H1 (cell line): ENCODE data around the gene CPM. TPM values are rescaled to one million over a fixed set of nuclear protein-coding genes. Genes with fewer than 3 reads are reported as not detected.

Experiments used
- CTCF ChIA-PET: fragments of 300-600 bp; sonication (Branson Sonifier 250); formaldehyde crosslinking; loops from one replicate; lab custom pipeline; 2021; ENCODE audit not compliant: partially characterized antibody; lab: Charles Lee
- POLR2A ChIA-PET: fragments of 300-600 bp; sonication (Branson Sonifier 250); formaldehyde crosslinking; loops from one replicate; lab custom pipeline; 2021; ENCODE audit warnings: inconsistent platforms; ENCODE audit not compliant: partially characterized antibody; lab: Charles Lee
- DNase-seq, 2 experiments: peaks; one replicate each; pipeline versions ENCODE4 v3.0.0 to v3.0.0-alpha.2; 2010 to 2022; ENCODE audit warnings: low spot score in 2 of 2, low read depth in 1 of 2, mixed read lengths in 1 of 2
- FAIRE-seq: peaks from 2 replicates; lab custom pipeline; 2011; peaks lifted over from hg19 to GRCh38; lab: Jason Lieb, UNC
- H2AFZ ChIP-seq: 2 replicates; pipeline ENCODE4 v1.8.1; 2012; ENCODE audit warnings: low read length, inconsistent platforms
- H2AK5ac ChIP-seq: 2 replicates; pipeline ENCODE4 v1.6.1; 2013; ENCODE audit warnings: low read depth, low read length
- H2BK120ac ChIP-seq: replicated peaks from 2 replicates; pipeline ENCODE3; 2013; ENCODE audit warnings: low read depth, low read length, inconsistent platforms
- H2BK12ac ChIP-seq: 2 replicates; pipeline ENCODE4 v1.6.1; 2013; ENCODE audit warnings: low read depth, low read length
- H2BK15ac ChIP-seq: 2 replicates; pipeline ENCODE4 v1.6.1; 2013; ENCODE audit warnings: low read length
- H2BK20ac ChIP-seq: 2 replicates; pipeline ENCODE4 v1.6.1; 2013; ENCODE audit warnings: low read length
- H2BK5ac ChIP-seq: 2 replicates; pipeline ENCODE4 v1.6.1; 2013; ENCODE audit warnings: low read depth, low read length
- H3K14ac ChIP-seq: 2 replicates; pipeline ENCODE4 v1.6.1; 2013; ENCODE audit warnings: inconsistent platforms; ENCODE audit not compliant: insufficient read length
- H3K18ac ChIP-seq: 2 replicates; pipeline ENCODE4 v1.6.1; 2013; ENCODE audit warnings: low read length; ENCODE audit errors: extremely low read depth
- H3K23ac ChIP-seq: 2 replicates; pipeline ENCODE4 v1.6.1; 2013; ENCODE audit warnings: inconsistent platforms; ENCODE audit not compliant: insufficient read length
- H3K23me2 ChIP-seq: 2 replicates; pipeline ENCODE4 v1.6.1; 2013; ENCODE audit warnings: low read depth, low read length
- H3K27ac ChIP-seq: 2 replicates; pipeline ENCODE4 v1.6.1; 2011; ENCODE audit warnings: low read depth, low read length, inconsistent platforms
- H3K27me3 ChIP-seq, 4 experiments: replicated peaks in 1 of 4; 1 replicate in 1 of 4; 2 replicates in 3 of 4; pipeline versions ENCODE4 v1.6.1 to v1.8.1; 2011 to 2013; ENCODE audit warnings: low read length in 3 of 4, mild to moderate bottlenecking in 3 of 4, inconsistent platforms in 2 of 4, mixed read lengths in 2 of 4, moderate library complexity in 1 of 4; ENCODE audit not compliant: control insufficient read depth in 3 of 4, insufficient read depth in 3 of 4; ENCODE audit errors: extremely low read depth in 1 of 4
- H3K36me3 ChIP-seq, 4 experiments: 2 replicates each; pipeline versions ENCODE4 v1.6.1 to v1.8.1; 2011 to 2013; ENCODE audit warnings: mild to moderate bottlenecking in 4 of 4, low read length in 3 of 4, moderate library complexity in 2 of 4, control low read depth in 1 of 4, inconsistent platforms in 1 of 4; ENCODE audit not compliant: insufficient read depth in 4 of 4, control insufficient read depth in 2 of 4
- H3K4ac ChIP-seq: replicated peaks from 2 replicates; pipeline ENCODE3; 2013; ENCODE audit warnings: low read length, low read depth, mixed read lengths, inconsistent platforms; ENCODE audit not compliant: insufficient read length
- H3K4me1 ChIP-seq, 4 experiments: replicated peaks in 1 of 4; 1 replicate in 1 of 4; 2 replicates in 3 of 4; pipeline versions ENCODE4 v1.6.1 to v1.8.1; 2011 to 2013; ENCODE audit warnings: low read length in 3 of 4, inconsistent platforms in 2 of 4, mixed read lengths in 1 of 4; ENCODE audit not compliant: insufficient read depth in 4 of 4, control insufficient read depth in 3 of 4
- H3K4me2 ChIP-seq, 2 experiments: 2 replicates each; pipeline versions ENCODE4 v1.6.1 to v1.8.1; 2011 to 2013; ENCODE audit warnings: low read depth in 2 of 2, low read length in 2 of 2, control low read depth in 1 of 2, inconsistent platforms in 1 of 2, mild to moderate bottlenecking in 1 of 2; ENCODE audit not compliant: insufficient read depth in 1 of 2
- H3K4me3 ChIP-seq, 4 experiments: fragments of 200-600, 300-600 bp in 1 of 4; sonication (generic), shearing (Covaris generic), sonication (Bioruptor Twin) in 1 of 4; 2 replicates each; pipeline versions ENCODE4 v1.5.1 to v1.8.1; 2011 to 2016; ENCODE audit warnings: low read length in 4 of 4, low read depth in 3 of 4, control low read depth in 2 of 4, inconsistent platforms in 2 of 4, mild to moderate bottlenecking in 2 of 4, mixed read lengths in 1 of 4, moderate library complexity in 1 of 4; ENCODE audit not compliant: insufficient read depth in 2 of 4; ENCODE audit errors: extremely low read depth in 1 of 4
- H3K56ac ChIP-seq: replicated peaks from 2 replicates; pipeline ENCODE3; 2013; ENCODE audit warnings: low read depth, mild to moderate bottlenecking, mixed read lengths, low read length, inconsistent platforms; ENCODE audit not compliant: insufficient read length
- H3K79me1 ChIP-seq: 2 replicates; pipeline ENCODE4 v1.6.1; 2013; ENCODE audit warnings: low read depth, low read length, control low read depth
- H3K79me2 ChIP-seq, 2 experiments: 2 replicates each; pipeline versions ENCODE4 v1.6.1 to v1.8.1; 2012 to 2013; ENCODE audit warnings: low read length in 2 of 2, mild to moderate bottlenecking in 2 of 2, inconsistent platforms in 1 of 2; ENCODE audit not compliant: insufficient read depth in 2 of 2, control insufficient read depth in 1 of 2
- H3K9ac ChIP-seq, 4 experiments: replicated peaks in 1 of 4; 1 replicate in 1 of 4; 2 replicates in 3 of 4; pipeline versions ENCODE4 v1.6.1 to v1.8.1; 2011 to 2013; ENCODE audit warnings: low read depth in 3 of 4, low read length in 3 of 4, control low read depth in 2 of 4, mild to moderate bottlenecking in 2 of 4, moderate library complexity in 2 of 4, inconsistent platforms in 1 of 4; ENCODE audit errors: extremely low read depth in 1 of 4
- H3K9me3 ChIP-seq, 2 experiments: 2 replicates each; pipeline versions ENCODE4 v1.6.1 to v1.8.1; 2012 to 2013; ENCODE audit warnings: mild to moderate bottlenecking in 2 of 2, moderate library complexity in 2 of 2, control low read depth in 1 of 2, inconsistent platforms in 1 of 2, low read depth in 1 of 2, low read length in 1 of 2, mixed read lengths in 1 of 2; ENCODE audit not compliant: insufficient read depth in 2 of 2
- H4K20me1 ChIP-seq, 2 experiments: replicated peaks in 1 of 2; 2 replicates each; pipeline versions ENCODE3 to v1.8.1; 2011 to 2013; ENCODE audit warnings: inconsistent platforms in 2 of 2, low read length in 2 of 2, mild to moderate bottlenecking in 1 of 2; ENCODE audit not compliant: insufficient read depth in 2 of 2, control insufficient read depth in 1 of 2
- H4K5ac ChIP-seq: 2 replicates; pipeline ENCODE4 v1.6.1; 2013; ENCODE audit warnings: low read length, low read depth, mixed read lengths, inconsistent platforms; ENCODE audit not compliant: insufficient read length
- H4K8ac ChIP-seq: 2 replicates; pipeline ENCODE4 v1.8.0; 2013; ENCODE audit warnings: mild to moderate bottlenecking, moderate library complexity, low read length, inconsistent platforms; ENCODE audit not compliant: insufficient read depth; ENCODE audit errors: extremely low read depth
- H4K91ac ChIP-seq: replicated peaks from 2 replicates; pipeline ENCODE3; 2013; ENCODE audit warnings: low read length, mixed read lengths, inconsistent platforms; ENCODE audit not compliant: insufficient read length
- ASH2L ChIP-seq: fragments of 200-600, 300-600 bp; sonication (generic); IDR thresholded peaks from one replicate; pipeline ENCODE4 v1.7.1; 2017; ENCODE audit warnings: low read length
- CBX8 ChIP-seq: fragments of 300-800, 300-1000 bp; sonication (generic); IDR thresholded peaks from 2 replicates; pipeline ENCODE4 v1.7.1; 2016; ENCODE audit warnings: low read depth, low read length, borderline replicate concordance
- EGR1 ChIP-seq: IDR thresholded peaks from 2 replicates; pipeline ENCODE4 v1.6.1; 2011; ENCODE audit warnings: low read depth, low read length, borderline replicate concordance
- FOSL1 ChIP-seq: IDR thresholded peaks from 2 replicates; pipeline ENCODE4 v1.6.1; 2011; ENCODE audit warnings: mild to moderate bottlenecking, low read depth, low read length, moderate library complexity; ENCODE audit not compliant: insufficient read depth
- GABPA ChIP-seq: IDR thresholded peaks from 2 replicates; pipeline ENCODE4 v1.6.1; 2011; ENCODE audit warnings: mild to moderate bottlenecking, low read length, moderate library complexity, borderline replicate concordance; ENCODE audit not compliant: insufficient read depth
- HDAC6 ChIP-seq: IDR thresholded peaks from one replicate; pipeline ENCODE4 v1.7.1; 2012; ENCODE audit warnings: low read depth, mild to moderate bottlenecking, inconsistent platforms, low read length, moderate library complexity
- KDM1A ChIP-seq: fragments of 200-600, 300-600 bp; sonication (generic); IDR thresholded peaks from 2 replicates; pipeline ENCODE4 v1.7.1; 2016; ENCODE audit warnings: mild to moderate bottlenecking, low read length, borderline replicate concordance
- KDM5A ChIP-seq: fragments of 200-600 bp; IDR thresholded peaks from 2 replicates; pipeline ENCODE4 v1.7.1; 2012; ENCODE audit warnings: mild to moderate bottlenecking, low read length, inconsistent platforms, mixed read lengths
- PHF8 ChIP-seq: fragments of 200-600 bp; sonication (generic); conservative IDR thresholded peaks from 2 replicates; pipeline ENCODE4 v1.7.1; 2012; ENCODE audit warnings: low read depth, mild to moderate bottlenecking, inconsistent platforms, low read length, moderate library complexity
- POU5F1 ChIP-seq: IDR thresholded peaks from 2 replicates; pipeline ENCODE4 v1.6.1; 2011; ENCODE audit warnings: low read depth, mild to moderate bottlenecking, low read length, moderate library complexity
- SIN3A ChIP-seq, 2 experiments: IDR thresholded peaks in 1 of 2; conservative IDR thresholded peaks in 1 of 2; 2 replicates each; pipeline ENCODE4 v1.6.1; 2011 to 2012; ENCODE audit warnings: low read length in 2 of 2, improper control_type of control experiment in 1 of 2, low read depth in 1 of 2, mild to moderate bottlenecking in 1 of 2
- SRF ChIP-seq: IDR thresholded peaks from 2 replicates; pipeline ENCODE4 v1.6.1; 2011; ENCODE audit warnings: mild to moderate bottlenecking, low read depth, low read length, moderate library complexity
- TCF12 ChIP-seq: IDR thresholded peaks from 2 replicates; pipeline ENCODE4 v1.6.1; 2011; ENCODE audit warnings: low read depth, mild to moderate bottlenecking, low read length
- WGBS, 2 experiments: shearing (Covaris generic) in 1 of 2; methylation state at CpG; one replicate each; pipeline versions ENCODE4 v1.1.6 to v1.1.7; 2013 to 2015; ENCODE audit warnings: low lambda C conversion rate in 2 of 2, mixed read lengths in 2 of 2, inconsistent platforms in 1 of 2, low coverage in 1 of 2, missing lambda C conversion rate in 1 of 2; ENCODE audit not compliant: insufficient replicate concordance in 2 of 2, insufficient coverage in 1 of 2, insufficient read length in 1 of 2; ENCODE audit errors: extremely low coverage in 1 of 2, missing lambda C conversion rate in 1 of 2; 5-methylcytosine and 5-hydroxymethylcytosine counted together
- polyA plus RNA-seq, 7 experiments: library from polyadenylated mRNA; depleted of rRNA in 3 of 7; stranded (reverse) in 5 of 7; unstranded in 2 of 7; fragments of >200 nt in 5 of 7; fragments of 200-250 nt in 2 of 7; gene quantifications; 1 replicate in 5 of 7; 2 replicates in 1 of 7; 4 replicates in 1 of 7; pipeline versions ENCODE4 v1.2.1 to v1.2.3, GENCODE V29; 2011 to 2013; ENCODE audit warnings: missing spikeins in 2 of 7, mixed read lengths in 2 of 7
- total RNA-seq: library from RNA; stranded (reverse); fragmentation: NEBNext Ultra II Directional; extraction: Animal tissue kit (Norgen Biotek cat#: 25700); gene quantifications from 2 replicates; pipeline ENCODE4 v1.2.1, GENCODE V29; 2021

The CPM gene
- total and polyA plus RNA-seq, 2 of the 8 experiments (the other 6 are each of a cell fraction or from before 2014, with no cell fraction given): 0.33 to 3.1 TPM

DNA sequence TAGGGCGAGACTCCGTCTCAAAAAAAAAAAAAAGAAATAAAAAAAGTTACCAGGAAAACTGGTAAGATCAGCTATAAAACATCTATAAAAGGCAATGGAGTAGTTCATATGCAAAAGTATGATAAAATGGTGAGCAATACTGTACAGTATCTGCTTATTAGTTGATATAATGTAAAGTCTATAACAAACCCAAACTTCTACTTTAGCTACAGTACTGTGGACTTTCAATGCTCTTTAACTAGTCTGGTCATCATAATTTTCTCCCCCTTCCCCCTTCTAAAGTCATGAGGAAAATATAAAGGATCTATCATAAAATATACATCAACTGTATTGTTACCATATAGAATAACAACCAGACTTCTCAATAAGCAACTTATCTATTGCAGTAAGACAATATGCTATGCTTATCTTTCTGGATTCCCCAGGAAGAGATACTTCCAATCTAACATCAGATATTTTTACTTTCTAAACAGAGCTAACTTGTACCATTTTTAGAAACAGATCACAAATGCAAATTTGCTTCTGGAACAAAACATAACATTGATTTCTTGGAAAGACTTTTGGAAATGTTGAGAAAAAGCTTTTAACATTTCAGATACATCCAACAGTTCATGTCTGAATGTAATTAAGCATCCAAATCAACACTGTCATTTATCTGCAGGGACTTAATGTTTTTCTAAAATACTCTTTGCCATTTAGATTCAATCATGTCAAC lies 81.2 kb downstream of the CPM start:
- Histone ChIP-seq H3K4me1 (no peaks in the 10 kb centered on the region), H2BK15ac (no peak overlapping the region), H3K56ac (no peak overlapping the region), H3K79me1 (no peaks in the 10 kb centered on the region), H4K5ac (no peak overlapping the region), H4K8ac (no peak overlapping the region), H3K79me2 (no peaks in the 10 kb centered on the region), H3K36me3 (no peaks in the 10 kb centered on the region), H3K4me3 (no peak overlapping the region), H3K4ac (no peak overlapping the region), H3K4me2 (no peak overlapping the region), H3K23me2 (no peaks in the 10 kb centered on the region; the same call in 1 of the 2 replicates), H3K27me3 (no peaks in the 10 kb centered on the region), H2BK20ac (no peak overlapping the region), H3K9ac (no peak overlapping the region), H2AFZ (no peak overlapping the region), H2BK5ac (no peak overlapping the region), H4K91ac (no peak overlapping the region), H3K9me3 (no peaks in the 10 kb centered on the region), H4K20me1 (no peaks in the 10 kb centered on the region), H2AK5ac (no peak overlapping the region), H3K14ac (no peak overlapping the region), H3K23ac (no peak overlapping the region), H2BK12ac (no peak overlapping the region), H2BK120ac (no peak overlapping the region), H3K27ac (no peak overlapping the region), H3K18ac (no peak overlapping the region)
- FAIRE-seq (no peak), DNase-seq (no peak)
- POLR2A ChIA-PET: interaction anchor here (0.5 to 2.1 kb wide), 2 partner anchors 44 to 713 kb away, joined by 3 to 5 read pairs; partner anchors contain the start of gene MDM2
- WGBS, 2 experiments: 59% methylated on average over 2 of the region's 2 CpGs; no CpG with 5 or more reads in 1 of the 2 experiments
- CTCF ChIA-PET: interaction anchor here (0.6 to 2.1 kb wide), 4 partner anchors 11 to 591 kb away, joined by 3 to 9 read pairs (median 4); no protein-coding TSS in a partner anchor
- TF ChIP-seq SIN3A (conservative IDR thresholded peaks at IDR 0.05 in 1 of 2, IDR thresholded peaks at IDR 0.05 in 1 of 2; ENCODE audit: low read depth in 1 of 2, low read length in 2 of 2): no peak
- no peak for TF ChIP-seq ASH2L
- no peak for TF ChIP-seq FOSL1
- no peak for TF ChIP-seq GABPA
- no peak for TF ChIP-seq POU5F1
- TF ChIP-seq PHF8: no peak
- no peak for TF ChIP-seq HDAC6
- TF ChIP-seq KDM5A: no peak
- TF ChIP-seq KDM1A: no peak
- TF ChIP-seq EGR1: no peak
- no peak for TF ChIP-seq TCF12
- TF ChIP-seq SRF: no peak
- no peak for TF ChIP-seq CBX8
